NCI-H460 (cell line): ENCODE data around the gene STK11. TPM values are rescaled to one million over a fixed set of nuclear protein-coding genes. Genes with fewer than 3 reads are reported as not detected.
"Not testable (repeated sequence)": the region's sequence is repeated elsewhere in the genome, so short reads cannot be mapped to it uniquely, and the experiment has no call there.

Experiments
- DNase-seq: peaks from one replicate; pipeline ENCODE4 v3.0.0-alpha.2; 2016; ENCODE audit warnings: low read depth; ENCODE audit errors: extremely low read depth
- total RNA-seq: library from RNA; depleted of rRNA; stranded (reverse); fragments of >200 nt; shearing (Covaris generic); gene quantifications from 2 replicates; pipeline ENCODE4 v1.2.3, GENCODE V29; 2014

Gene STK11
- total RNA-seq, 1 experiment from 2014 or later, result 28.7 TPM

DNA sequence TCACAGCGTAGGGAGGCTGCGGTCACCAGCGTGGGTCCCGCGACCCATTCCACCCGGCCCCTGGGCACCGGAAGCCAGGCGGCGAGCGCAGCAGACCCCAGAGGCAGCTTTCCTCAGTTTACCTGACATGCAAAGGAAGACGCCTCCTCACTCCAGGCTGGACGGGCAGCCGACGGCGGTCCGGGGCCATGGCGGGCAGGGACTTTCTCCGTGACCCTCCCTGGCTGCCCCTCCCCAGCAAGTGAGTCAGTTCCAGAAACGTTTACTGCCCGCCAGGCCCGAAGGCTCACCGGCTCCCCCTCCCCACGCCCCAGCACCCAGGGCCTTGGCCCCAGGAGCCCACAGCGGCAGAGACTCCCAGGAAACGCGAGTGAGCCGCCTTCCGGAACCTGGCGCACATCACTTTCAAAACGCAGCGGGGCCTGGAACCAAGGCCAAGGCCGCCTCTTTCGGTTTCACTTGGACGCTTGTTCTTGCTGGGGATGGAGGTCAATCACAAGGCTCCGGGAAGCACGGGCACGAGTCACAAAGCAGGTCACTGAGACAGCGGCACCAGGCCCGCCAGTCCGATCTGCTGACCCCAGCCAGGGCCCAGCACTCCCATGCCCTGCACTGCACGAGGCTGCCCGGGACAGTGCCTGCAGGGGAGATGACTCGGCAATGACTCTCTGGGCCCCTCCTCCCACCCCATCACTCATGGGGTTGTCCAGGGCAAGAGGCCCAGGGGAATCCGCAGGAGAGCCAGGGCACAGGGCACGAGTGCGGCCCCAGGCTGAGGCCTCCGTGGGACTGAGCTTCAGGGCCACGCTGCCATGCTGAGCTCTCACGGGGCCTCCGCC lies 36.8 kb upstream of the STK11 start:
- peak; percentile 79 for DNase-seq

DNA sequence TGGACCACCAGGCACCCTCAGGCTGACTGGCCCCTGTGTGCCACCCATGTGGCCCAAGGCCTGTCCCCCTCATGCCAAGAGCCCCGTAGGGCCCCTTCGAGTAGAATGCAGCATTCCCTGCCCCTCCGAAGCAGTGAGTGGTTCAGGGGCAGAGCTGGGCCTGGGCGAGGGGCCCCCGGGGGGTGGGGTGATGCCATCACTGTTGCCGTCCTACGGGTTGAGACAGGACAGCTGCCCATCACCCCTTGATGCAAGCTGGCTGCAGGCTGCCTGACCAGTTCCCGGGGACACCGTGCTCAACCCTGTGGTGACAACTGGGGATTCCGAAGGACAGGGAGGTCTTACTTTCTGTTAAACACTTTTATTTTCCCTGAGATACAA lies 36.2 kb upstream of the STK11 start:
- DNase-seq, result no peak

DNA sequence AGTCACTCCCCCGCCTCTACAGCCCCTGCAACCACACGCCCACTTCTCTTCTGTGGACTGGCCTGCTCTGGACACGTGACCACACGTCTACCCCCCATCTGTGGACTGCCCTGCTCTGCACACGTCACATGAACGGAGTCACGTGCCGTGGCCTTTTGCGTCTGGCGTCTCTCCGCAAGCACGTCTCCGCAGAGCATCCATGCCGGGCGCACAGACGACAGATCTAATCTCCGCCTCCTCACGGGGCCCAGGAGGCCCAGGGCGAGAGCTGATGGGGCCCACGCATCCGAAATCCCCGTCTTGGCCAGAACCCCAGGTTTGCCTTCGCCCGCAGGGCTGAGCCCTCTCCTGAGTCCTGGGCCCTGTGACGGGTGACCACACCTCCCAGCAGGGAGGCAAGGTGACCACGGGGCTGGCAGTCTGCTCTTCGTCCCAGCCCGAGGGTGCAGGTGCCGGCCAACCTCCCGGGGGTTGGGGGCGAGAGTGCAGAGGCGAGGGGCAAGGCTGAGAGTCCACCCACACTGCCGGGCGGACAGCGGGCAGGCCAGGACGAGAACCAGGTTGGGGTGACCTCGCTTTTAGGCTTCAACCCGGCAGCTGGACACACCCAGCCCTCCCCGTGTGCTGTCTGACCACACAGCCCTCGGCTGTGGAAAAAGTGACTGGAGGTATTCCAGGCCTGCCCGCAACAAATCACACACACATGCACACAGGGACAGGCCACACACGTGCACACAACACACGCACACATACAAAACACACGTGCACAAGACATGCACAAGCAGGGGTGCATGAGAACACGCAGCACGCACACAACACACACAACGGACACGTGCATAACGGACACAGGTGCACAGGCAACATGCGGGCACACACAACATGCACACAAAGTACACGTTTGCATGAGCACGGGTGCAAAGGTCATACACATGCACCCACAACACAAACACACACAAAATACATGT lies 35.4 kb upstream of the STK11 start:
- peak; percentile 81 for DNase-seq

DNA sequence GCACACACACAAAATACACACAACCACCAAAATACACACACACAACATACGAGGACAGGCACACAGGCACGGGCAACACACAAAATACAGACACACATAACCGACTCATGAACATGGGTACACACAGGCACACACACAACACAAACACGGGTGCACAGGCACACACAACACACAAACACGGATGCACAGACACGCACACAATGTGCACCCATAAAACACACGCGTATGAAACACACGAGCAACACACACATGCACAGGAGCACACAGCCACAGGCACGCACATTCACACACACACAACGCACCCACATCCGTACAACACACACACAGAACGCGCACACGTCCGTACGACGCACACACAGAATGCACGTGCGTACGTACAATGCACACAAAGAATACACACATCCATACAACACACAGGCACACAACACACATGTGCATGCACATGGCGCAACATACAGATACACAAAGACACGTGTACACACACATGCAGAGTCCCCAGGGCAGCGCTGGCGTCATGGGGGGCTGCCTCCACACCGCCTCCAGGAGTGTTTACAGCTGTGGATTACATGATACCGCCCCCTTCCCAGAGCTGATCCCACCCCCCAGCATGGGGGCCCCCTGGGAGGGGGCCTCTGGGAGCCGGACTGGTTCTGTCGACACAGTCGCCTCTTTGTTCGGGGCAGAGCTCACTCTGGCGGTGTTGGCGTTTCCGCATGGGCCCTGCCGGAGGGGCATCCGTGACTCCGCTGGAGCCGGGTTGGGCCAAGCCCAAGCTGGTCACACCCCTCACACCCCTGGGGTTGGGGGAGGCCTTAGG lies 34.4 kb upstream of the STK11 start:
- no peak for DNase-seq

DNA sequence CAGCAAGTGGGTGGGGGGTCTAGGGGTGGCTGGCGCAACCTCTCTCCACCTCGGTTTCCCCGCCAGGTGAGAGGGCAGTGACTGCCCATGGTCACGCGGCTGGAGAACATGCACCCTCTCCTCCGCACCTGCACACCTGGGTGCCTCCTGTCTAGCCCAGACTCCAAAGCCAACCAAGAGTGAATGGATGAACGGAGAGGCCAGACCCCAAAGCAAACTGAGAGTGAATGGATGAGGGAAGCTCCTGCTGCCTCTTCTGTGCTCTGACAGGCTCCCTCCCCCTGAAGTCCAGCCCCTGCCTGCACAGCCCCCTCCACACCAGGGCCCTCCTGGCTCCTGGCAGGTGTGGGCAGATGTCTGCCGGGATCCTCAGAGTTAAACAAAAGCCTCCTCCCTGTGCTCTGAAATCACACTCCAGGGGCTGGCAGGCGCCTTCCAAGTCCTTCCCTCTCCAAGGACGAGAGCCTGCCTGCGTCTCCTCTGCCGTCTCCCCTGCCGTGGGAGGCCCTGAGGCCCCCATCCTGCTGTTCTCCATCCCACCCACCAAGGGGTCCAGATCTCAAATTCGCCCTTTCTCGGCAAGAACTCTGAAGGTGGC lies 33.7 kb upstream of the STK11 start:
- no peak for DNase-seq

DNA sequence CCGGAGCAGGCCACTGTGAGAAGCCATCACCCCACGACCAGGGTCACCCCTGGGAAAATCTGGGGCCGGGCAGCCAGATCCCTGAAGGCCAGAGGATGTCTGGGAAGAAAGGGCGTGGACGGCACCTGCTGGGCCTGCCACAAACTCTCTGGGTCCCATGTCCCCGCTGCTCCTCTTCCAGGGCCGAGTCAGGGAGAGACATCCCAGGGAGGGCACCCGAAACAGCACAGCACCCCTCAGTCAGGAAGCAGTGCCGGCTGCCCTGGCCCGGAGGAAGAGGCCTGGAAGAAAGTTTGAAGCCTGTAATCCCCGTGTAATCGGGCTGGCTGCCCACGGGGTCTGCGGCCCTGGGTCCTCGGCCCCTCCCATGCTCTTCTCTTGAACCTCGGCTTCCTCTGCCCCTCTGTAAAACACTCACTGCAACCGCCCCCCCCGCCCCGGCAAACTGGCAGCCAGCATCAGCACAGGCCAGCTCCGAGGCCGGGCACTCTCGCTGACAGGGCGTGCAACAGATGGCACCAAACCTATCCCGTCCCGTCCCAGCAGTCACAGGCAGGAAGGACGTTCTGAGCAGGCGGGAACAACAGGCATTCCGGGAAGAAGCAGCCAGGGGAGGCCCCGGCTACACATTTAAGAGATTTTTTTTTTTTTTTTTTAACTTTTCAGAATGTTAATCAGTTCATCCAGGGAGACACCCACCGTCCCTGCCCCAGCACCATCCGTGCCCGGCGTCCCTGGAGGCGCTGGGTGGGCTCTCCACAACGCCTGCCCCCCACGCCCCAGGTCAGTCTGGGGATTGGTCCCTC lies 33.0 kb upstream of the STK11 start:
- peak; percentile 30 for DNase-seq

DNA sequence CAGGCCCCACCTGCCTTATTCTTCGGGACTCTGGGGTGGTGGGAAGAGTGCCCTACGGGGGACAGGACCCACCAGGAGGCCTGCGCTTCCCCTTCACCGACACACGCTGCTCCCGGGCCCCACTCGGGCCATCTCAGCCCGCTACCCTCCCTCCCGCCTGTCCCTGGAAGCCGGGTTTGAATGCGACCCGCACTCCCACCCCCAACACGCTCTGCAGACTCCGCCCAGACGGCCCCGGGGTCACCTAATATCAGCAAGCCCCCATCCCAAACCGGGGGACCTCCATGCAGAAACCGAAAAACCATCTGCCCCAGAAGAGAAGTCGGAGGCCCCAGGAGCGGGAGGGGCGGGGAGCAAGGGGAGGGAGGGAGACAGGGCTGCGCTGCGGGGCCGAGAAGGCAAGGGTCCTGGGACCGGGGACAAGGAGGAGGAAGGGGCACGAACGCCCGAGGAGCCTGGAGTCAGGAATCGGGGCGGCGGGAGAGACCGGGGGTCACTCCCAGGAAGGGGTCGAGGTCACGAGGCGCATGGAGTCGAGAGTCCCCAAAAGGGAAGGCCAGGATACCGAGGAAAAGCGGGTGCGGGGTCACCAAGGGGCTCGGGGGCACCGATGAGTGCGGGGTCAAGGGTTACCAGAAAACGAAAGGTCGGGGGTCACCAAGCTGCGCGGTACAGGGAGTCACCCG lies 32.3 kb upstream of the STK11 start:
- no peak for DNase-seq

DNA sequence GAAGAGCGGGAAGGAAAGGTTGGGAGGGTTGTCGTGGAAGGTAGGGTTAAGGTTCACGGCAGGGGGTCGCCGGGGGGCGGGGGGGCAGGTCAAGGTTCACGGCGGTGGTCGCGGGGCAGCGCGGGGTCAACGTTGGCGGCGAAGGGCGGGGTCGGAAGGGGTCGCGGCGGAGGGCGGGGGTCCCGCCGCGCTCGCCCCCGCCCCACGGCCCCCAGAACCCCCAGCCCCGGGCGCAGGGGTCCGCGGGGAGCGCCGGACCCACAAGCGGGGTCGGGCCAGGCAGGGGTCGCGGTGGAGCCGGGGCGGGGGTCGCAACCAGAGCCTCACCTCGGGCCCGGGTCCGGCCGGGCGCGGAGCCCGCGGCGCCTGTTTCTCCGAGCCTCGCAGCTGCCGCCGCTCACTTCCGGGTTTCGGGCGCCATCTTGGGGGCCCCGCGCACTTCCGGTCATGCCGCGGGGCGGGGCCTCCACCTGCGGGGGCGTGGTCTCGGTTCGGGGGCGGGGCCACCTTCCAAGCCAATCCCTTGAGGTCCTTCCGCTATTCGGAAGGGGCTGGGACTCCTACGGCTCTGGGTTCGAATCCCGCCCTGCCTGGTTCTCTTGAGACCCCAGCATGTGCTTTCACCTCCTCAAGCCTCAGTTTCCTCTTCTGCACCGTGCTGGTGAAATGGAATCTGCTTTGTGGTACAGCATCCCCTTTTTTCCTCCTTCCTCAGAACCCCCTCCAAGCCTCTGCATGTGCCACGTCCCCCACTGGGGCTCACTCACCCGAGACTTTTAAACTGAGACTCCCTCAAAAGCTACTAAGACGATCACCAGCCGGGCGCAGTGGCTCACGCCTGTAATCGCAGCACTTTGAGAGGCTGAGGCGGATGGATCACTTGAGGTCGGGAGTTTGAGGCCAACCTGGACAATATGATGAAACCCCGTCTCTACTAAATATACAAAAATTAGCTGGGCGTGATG lies 31.5 kb upstream of the STK11 start, which contains the start of gene SBNO2:
TSS of gene SBNO2 (minus strand) at position 424 of the 965 bp plus-strand sequence. CDS start 19,992 bp downstream, outside the sequence.
- DNase-seq, result peak; percentile 78

DNA sequence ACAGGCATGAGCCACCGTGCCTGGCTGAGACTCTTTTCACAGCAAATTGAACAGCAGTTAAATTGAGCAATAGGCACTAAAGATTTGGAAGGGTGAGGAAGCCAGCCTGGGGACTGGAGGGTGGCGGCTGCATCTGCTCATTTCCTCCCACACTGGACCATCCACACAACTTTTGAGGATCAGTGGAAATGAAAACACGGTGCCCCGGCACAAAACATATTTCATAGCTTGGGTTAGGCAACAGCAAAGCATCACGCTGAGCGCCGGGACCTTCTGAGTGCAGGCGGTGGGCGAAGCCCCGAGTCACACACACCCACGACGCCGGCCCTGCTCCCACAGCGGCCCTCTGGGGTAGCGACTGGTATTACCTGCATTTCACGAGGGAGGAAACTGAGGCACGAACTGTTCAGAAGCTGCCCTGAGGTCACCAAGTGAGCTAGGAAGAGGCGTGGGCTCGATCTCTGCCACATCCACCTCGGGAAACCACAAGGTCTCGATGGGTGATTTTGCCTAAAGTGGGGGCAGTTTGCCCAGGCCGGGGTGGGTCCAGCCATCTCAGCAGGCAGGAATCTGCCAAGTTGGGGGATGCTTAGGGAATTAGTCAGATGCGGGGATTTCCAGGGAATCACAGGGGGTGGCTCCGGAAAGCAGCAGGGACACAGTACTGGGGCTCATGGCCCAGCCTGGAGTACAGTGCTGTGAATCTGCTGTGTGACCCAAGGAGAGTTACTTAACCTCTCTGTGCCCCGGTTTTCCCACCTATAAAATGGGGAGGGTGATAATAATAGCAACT lies 28.1 kb upstream of the STK11 start:
- peak; percentile 33 for DNase-seq

DNA sequence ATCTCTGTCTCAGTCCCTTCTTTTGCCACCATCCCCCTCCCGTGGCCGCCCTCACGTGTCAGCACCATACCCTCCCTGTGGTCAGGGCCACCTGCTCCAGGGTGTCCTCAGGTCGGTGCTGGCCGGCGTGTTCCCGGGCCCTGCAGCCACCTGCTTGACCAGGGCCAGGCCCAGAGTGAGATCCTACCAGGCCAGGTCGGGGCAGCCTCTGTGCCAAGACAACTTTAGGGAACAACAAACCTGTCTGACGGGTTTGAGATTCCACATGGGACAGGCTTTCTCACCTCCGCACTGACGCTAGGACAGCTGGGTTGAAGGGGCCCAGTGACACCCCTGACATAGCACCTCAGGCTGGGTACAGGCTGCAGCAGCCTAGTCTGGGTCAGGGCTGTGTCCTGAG lies 24.0 kb upstream of the STK11 start:
- no peak for DNase-seq

DNA sequence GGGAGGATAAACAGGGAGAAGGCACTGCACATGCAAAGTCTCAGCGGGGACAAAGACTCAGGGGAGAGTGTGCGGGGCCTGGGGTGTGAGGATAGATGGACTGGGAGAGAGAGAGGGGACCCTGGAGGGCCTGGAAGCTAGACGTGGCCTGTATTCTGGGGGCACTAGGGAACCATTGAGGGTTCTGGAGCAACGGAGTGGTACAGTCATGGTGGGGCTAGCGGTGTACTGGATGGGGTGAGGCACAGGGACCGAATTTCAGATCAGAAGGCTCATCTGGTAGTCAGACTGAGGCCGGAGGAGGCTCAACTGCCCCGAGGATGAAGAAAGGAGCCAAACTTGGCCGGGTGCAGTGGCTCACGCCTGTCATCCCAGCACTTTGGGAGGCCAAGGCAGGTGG lies 23.5 kb upstream of the STK11 start:
- no peak for DNase-seq

DNA sequence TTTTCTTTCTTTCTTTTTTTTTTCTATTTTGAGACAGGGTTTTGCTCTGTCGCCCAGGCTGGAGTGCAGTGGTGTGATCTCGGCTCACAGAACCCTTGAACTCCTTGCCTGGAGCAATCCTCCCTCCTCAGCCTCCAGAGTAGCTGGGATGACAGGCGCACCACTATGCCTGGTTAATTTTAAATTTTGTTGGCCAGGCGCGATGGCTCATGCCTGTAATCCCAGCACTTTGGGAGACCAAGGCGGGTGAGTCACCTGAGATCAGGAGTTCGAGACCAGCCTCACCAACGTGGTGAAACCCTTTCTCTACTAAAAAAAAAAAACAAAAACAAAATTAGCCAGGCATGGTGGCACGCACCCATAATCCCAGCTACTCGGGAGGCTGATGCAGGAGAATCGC lies 22.9 kb upstream of the STK11 start:
- no peak for DNase-seq

DNA sequence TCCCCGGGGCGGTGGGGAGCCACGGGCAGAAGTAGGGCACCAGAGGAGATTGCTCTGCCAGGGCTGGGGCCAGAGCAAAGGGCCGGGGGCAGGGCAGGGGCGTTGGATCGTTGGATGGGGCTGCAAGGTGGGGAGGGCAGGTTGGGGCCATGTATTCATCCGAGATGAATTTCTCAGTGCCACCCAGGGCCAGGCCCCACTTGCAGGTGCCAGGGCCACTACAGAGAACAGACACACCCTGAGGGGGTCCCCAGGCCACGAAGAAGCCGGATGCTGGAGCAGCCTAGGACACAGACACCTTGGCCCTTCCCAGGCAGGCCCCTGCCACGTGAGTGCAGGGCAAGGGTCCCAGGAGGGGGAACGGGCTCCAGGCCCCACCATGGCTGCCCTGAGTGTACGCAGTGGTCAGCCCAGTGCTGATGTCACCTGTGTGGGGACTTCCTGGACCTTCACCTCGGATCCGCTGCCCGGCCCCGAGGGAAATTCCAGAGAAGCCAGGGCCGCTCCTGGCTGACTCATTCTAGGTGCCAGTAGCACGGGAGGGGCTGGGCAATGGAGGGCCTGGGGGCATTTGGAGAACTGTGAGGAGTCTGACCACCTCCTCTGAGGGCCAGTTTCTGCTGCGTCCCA lies 21.9 kb upstream of the STK11 start:
- DNase-seq, result no peak

DNA sequence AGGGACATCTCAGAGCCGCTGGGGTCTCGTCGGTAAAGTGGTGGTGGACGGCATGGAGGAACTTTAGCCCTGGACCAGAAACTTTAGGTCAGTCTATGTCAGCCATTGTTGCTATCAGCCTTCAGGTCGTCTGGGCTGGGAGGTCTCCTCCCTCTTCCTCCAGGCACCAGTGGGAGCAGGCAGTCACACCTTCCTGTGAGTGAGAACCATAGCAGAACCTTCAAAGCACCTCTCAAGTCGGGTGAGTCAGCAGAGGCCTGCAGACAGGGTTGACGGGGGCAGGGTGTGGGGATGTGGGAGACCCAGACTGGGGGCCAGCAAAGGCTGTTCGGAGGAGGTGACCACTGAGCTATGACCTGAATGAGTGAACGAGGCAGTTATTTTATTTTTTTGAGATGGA lies 16.2 kb upstream of the STK11 start:
- DNase-seq, result no peak

DNA sequence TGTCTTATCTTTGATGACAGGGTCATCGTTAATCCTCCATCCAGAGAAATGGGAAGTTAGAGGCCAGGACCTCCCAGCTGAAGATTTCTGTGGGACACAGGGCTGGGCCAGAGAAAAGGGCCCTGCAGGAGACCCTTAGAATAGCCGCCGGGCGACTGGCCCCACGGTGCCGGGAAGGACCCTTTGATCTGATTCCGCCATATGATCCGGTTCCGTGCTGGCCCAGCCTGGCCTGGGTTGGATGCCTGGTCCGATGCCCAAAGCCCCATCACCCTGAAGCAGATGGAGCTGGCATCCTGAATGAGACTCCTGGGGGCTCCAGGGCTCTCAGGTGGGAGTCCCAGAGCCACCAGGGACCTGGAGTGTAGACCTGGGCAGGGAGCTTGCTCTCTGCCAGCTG lies 6.0 kb upstream of the STK11 start:
- DNase-seq, result no peak

DNA sequence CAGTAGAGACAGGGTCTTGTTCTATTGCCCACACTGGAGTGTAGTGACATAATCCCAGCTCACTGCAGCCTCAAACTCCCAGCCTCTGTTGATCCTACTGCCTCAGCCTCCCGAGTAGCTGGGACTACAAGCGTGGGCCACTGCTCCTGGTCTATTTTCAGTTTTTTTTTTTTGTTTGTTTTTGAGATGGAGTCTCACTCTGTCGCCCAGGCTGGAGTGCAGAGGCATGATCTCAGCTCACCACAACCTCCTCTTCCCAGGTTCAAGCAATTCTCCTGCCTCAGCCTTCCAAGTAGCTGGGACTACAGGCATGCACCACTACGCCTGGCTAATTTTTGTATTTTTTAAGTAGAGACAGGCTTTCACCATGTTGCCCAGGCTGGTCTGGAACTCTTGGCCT lies 5.0 kb upstream of the STK11 start:
- DNase-seq, result not testable (repeated sequence)
